ENCODE data around the gene CD3G. TPM values are rescaled to one million over a fixed set of nuclear protein-coding genes. Genes with fewer than 3 reads are reported as not detected.

Gene CD3G
- total RNA-seq, 1 donor from 2014 or later: not detected

DNA sequence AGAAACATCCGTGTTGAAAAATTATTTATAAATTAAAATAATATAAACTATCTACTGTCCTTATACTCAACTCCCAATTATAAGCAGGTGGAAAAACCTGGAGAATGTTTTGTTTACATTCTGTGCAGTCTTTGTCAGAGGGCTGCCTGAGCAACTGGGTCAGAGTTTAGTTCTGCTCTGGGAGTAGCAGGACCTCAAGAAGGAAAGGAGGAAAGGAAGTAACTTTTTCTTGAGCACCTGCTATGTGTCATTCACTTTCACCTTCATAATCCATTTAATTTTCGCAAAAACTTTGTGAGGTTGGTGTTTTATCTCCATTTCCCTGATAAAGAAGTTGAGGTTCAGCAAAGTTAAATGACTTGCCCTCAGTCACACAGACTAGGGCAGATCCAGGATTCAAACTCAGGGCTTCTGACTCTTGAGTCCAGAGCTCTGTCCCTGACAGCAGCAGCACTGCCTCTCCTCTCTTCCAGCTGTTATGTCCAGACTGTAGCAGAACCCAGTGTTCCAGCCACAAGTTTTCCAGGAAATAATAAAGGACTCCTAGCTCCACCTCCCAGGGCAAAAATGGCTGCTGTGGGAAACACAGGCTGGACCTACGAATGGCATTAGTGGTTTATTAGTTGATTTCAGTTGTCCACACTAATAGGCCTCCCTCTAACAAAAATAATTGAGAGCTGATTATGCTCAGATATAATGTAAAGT is 33.2 kb upstream of the CD3G start:
- Mint-ChIP-seq H3K9me3 (ENCODE audit: low read depth) (no peaks in the 10 kb centered on the region), H3K4me1 (ENCODE audit: low read depth) (no peaks in the 10 kb centered on the region), H3K27ac (ENCODE audit: unreplicated experiment) (no peak overlapping the region), H3K27me3 (ENCODE audit: low read depth) (peaks cover 31% of the 10 kb centered on the region), H3K4me3 (ENCODE audit: unreplicated experiment) (no peak overlapping the region), H3K36me3 (ENCODE audit: low read depth) (no peaks in the 10 kb centered on the region)
- TF ChIP-seq, protein P1, sequence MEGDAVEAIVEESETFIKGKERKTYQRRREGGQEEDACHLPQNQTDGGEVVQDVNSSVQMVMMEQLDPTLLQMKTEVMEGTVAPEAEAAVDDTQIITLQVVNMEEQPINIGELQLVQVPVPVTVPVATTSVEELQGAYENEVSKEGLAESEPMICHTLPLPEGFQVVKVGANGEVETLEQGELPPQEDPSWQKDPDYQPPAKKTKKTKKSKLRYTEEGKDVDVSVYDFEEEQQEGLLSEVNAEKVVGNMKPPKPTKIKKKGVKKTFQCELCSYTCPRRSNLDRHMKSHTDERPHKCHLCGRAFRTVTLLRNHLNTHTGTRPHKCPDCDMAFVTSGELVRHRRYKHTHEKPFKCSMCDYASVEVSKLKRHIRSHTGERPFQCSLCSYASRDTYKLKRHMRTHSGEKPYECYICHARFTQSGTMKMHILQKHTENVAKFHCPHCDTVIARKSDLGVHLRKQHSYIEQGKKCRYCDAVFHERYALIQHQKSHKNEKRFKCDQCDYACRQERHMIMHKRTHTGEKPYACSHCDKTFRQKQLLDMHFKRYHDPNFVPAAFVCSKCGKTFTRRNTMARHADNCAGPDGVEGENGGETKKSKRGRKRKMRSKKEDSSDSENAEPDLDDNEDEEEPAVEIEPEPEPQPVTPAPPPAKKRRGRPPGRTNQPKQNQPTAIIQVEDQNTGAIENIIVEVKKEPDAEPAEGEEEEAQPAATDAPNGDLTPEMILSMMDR (IDR thresholded peaks at IDR 0.05): no peak
- DNase-seq (ENCODE audit: low spot score): no peak

- no peaks in the 10 kb centered on the region for H3K36me3 Mint-ChIP-seq (ENCODE audit: low read depth)
- H3K27me3 Mint-ChIP-seq (ENCODE audit: low read depth): peaks cover 30% of the 10 kb centered on the region
Observed at GRCh38 chr11:118311518-118311917, 32.6 kb upstream of the CD3G start.

GRCh38 chr11:118312328-118312727 is 31.8 kb upstream of the CD3G start:
- peaks cover 10% of the 10 kb centered on the region for H3K4me1 Mint-ChIP-seq (ENCODE audit: low read depth)
- H3K27me3 Mint-ChIP-seq (ENCODE audit: low read depth): peaks cover 30% of the 10 kb centered on the region
- H3K9me3 Mint-ChIP-seq (ENCODE audit: low read depth): no peaks in the 10 kb centered on the region
- H3K4me3 Mint-ChIP-seq (ENCODE audit: unreplicated experiment): no peak overlapping the region
- H3K36me3 Mint-ChIP-seq (ENCODE audit: low read depth): no peaks in the 10 kb centered on the region
- TF ChIP-seq, protein P1 (IDR thresholded peaks at IDR 0.05): no peak
- no peak overlapping the region for H3K27ac Mint-ChIP-seq (ENCODE audit: unreplicated experiment)
- no peak for DNase-seq (ENCODE audit: low spot score)

More at GRCh38 chr11:118311518-118311917, 32.6 kb upstream of the CD3G start:
- Mint-ChIP-seq H3K4me1 (ENCODE audit: low read depth) (peaks cover 5% of the 10 kb centered on the region), H3K27ac (ENCODE audit: unreplicated experiment) (no peak overlapping the region), H3K4me3 (ENCODE audit: unreplicated experiment) (no peak overlapping the region), H3K9me3 (ENCODE audit: low read depth) (no peaks in the 10 kb centered on the region)
- DNase-seq (ENCODE audit: low spot score): no peak
- TF ChIP-seq, protein P1 (IDR thresholded peaks at IDR 0.05): no peak

GRCh38 chr11:118313242-118313641 is 30.9 kb upstream of the CD3G start:
- Mint-ChIP-seq H3K4me1 (ENCODE audit: low read depth) (peaks cover 10% of the 10 kb centered on the region), H3K36me3 (ENCODE audit: low read depth) (no peaks in the 10 kb centered on the region), H3K27me3 (ENCODE audit: low read depth) (peaks cover 30% of the 10 kb centered on the region), H3K27ac (ENCODE audit: unreplicated experiment) (no peak overlapping the region), H3K9me3 (ENCODE audit: low read depth) (no peaks in the 10 kb centered on the region), H3K4me3 (ENCODE audit: unreplicated experiment) (no peak overlapping the region)
- DNase-seq (ENCODE audit: low spot score): no peak
- TF ChIP-seq, protein P1 (IDR thresholded peaks at IDR 0.05): no peak

DNA sequence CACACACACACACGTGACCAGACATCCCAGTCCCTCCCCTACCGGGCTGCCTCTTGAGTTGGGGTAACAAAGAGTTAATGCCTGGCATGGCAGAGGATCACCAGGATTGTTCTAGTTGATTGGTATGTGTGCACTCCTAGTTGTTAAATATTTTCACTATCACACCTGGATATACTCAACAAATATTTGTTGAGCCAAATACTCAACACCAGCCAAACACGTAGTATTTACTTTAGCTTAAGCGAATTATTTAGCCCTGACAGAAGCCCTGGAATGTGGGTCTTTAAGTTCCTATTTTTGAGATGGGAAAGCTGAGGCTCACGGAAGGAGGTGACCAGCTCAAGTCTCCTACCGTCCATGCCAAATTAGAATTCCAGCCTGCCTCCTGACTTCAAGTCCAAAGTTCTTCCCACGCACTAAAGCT is 29.1 kb upstream of the CD3G start:
- peaks cover 4% of the 10 kb centered on the region for H3K36me3 Mint-ChIP-seq (ENCODE audit: low read depth)
- no peak for DNase-seq (ENCODE audit: low spot score)
- TF ChIP-seq, protein P1 (IDR thresholded peaks at IDR 0.05): no peak
- H3K27me3 Mint-ChIP-seq (ENCODE audit: low read depth): peaks cover 40% of the 10 kb centered on the region
- no peak overlapping the region for H3K4me3 Mint-ChIP-seq (ENCODE audit: unreplicated experiment)
- no peaks in the 10 kb centered on the region for H3K9me3 Mint-ChIP-seq (ENCODE audit: low read depth)
- no peak overlapping the region for H3K27ac Mint-ChIP-seq (ENCODE audit: unreplicated experiment)
- H3K4me1 Mint-ChIP-seq (ENCODE audit: low read depth): peaks cover 10% of the 10 kb centered on the region

Data from chondrocyte (in vitro differentiated cells).